HEK293T (cell line): Measurements from ENCODE around the gene WRNIP1.

Experiments used
- CTCF ChIA-PET: fragments of 350-600 bp; formaldehyde crosslinking; extraction: SDS; loops from one replicate; lab custom pipeline; 2021; ENCODE audit warnings: antibody characterized with exemption, inconsistent platforms; lab: Yijun Ruan, JAX
- POLR2A ChIA-PET: fragments of 350-600 bp; formaldehyde crosslinking; extraction: SDS; loops from one replicate; lab custom pipeline; 2020; ENCODE audit warnings: antibody characterized with exemption, inconsistent platforms; lab: Yijun Ruan, JAX
- DNase-seq: peaks from one replicate; pipeline ENCODE4 v3.0.0; 2012; ENCODE audit warnings: mixed read lengths; ENCODE audit errors: extremely low spot score
- ARNT ChIP-seq: fragments of 450-650 bp; IDR thresholded peaks from 2 replicates; pipeline ENCODE4 v1.6.1; 2017; ENCODE audit warnings: mild to moderate bottlenecking
- BHLHE40 ChIP-seq: fragments of 450-650 bp; IDR thresholded peaks from 2 replicates; pipeline ENCODE4 v1.6.1; 2016; ENCODE audit warnings: mild to moderate bottlenecking, moderate library complexity, borderline replicate concordance
- CTBP1 ChIP-seq: fragments of 450-650 bp; IDR thresholded peaks from 2 replicates; pipeline ENCODE4 v1.6.1; 2016; ENCODE audit warnings: borderline replicate concordance
- ELF4 ChIP-seq: fragments of 450-650 bp; IDR thresholded peaks from 2 replicates; pipeline ENCODE4 v1.6.1; 2017; ENCODE audit warnings: antibody characterized with exemption
- FOXA1 ChIP-seq: fragments of 450-650 bp; IDR thresholded peaks from 2 replicates; pipeline ENCODE4 v1.6.1; 2016; ENCODE audit warnings: mild to moderate bottlenecking
- FOXK2 ChIP-seq: fragments of 450-650 bp; IDR thresholded peaks from 2 replicates; pipeline ENCODE4 v1.6.1; 2016; ENCODE audit warnings: mild to moderate bottlenecking
- FOXM1 ChIP-seq: fragments of 450-650 bp; IDR thresholded peaks from 2 replicates; pipeline ENCODE4 v1.6.1; 2017; ENCODE audit warnings: mild to moderate bottlenecking, borderline replicate concordance
- HDGF ChIP-seq: fragments of 450-650 bp; IDR thresholded peaks from 2 replicates; pipeline ENCODE4 v1.6.1; 2017; ENCODE audit warnings: antibody characterized with exemption, borderline replicate concordance
- L3MBTL2 ChIP-seq: fragments of 450-650 bp; conservative IDR thresholded peaks from 2 replicates; pipeline ENCODE4 v1.6.1; 2016; ENCODE audit warnings: mild to moderate bottlenecking
- LEF1 ChIP-seq: fragments of 450-650 bp; IDR thresholded peaks from 2 replicates; pipeline ENCODE4 v1.6.1; 2017; ENCODE audit warnings: mild to moderate bottlenecking, borderline replicate concordance
- NFRKB ChIP-seq: fragments of 450-650 bp; IDR thresholded peaks from 2 replicates; pipeline ENCODE4 v1.6.1; 2016; ENCODE audit warnings: mild to moderate bottlenecking, moderate library complexity
- PKNOX1 ChIP-seq: fragments of 450-650 bp; IDR thresholded peaks from 2 replicates; pipeline ENCODE4 v1.6.1; 2016
- SP1 ChIP-seq: fragments of 450-650 bp; IDR thresholded peaks from 2 replicates; pipeline ENCODE4 v1.6.1; 2017
- SUZ12 ChIP-seq: fragments of 450-650 bp; IDR thresholded peaks from 2 replicates; pipeline ENCODE4 v1.6.1; 2016; ENCODE audit warnings: mild to moderate bottlenecking
- TARDBP ChIP-seq: fragments of 450-650 bp; IDR thresholded peaks from 2 replicates; pipeline ENCODE4 v1.6.1; 2016
- ZNF384 ChIP-seq: fragments of 450-650 bp; IDR thresholded peaks from 2 replicates; pipeline ENCODE4 v1.6.1; 2016

WRNIP1 gene

GRCh38 chr6:2786269-2786668, 21.1 kb downstream of the WRNIP1 start:
- no peak for TF ChIP-seq HDGF
- TF ChIP-seq ZNF384 = no peak
- no peak for TF ChIP-seq ARNT
- TF ChIP-seq PKNOX1 = no peak
- no peak for TF ChIP-seq L3MBTL2
- TF ChIP-seq TARDBP = no peak
- no peak for TF ChIP-seq NFRKB
- no peak for TF ChIP-seq SUZ12
- TF ChIP-seq ELF4 = no peak
- DNase-seq = no peak
- POLR2A ChIA-PET = no interaction called here
- CTCF ChIA-PET = no interaction called here

GRCh38 chr6:2790588-2791449, 25.6 kb downstream of the WRNIP1 start:
- CTCF ChIA-PET = interaction anchor here (0.6 to 1.8 kb wide), 23 partner anchors 9 to 206 kb away, joined by 3 to 14 read pairs (median 4); partner anchors contain the start of gene SERPINB1
- POLR2A ChIA-PET = interaction anchor here (1.0 to 1.3 kb wide), 4 partner anchors 21 to 198 kb away, joined by 3 to 5 read pairs (median 4); partner anchors contain the start of gene SERPINB1
- TF ChIP-seq PKNOX1 (peak; percentile 71), ZNF384 (no peak)

GRCh38 chr6:2791450-2791974, 26.3 kb downstream of the WRNIP1 start:
- CTCF ChIA-PET = interaction anchor here (0.6 to 1.8 kb wide), 23 partner anchors 9 to 205 kb away, joined by 3 to 14 read pairs (median 4); partner anchors contain the start of gene SERPINB1
- POLR2A ChIA-PET = interaction anchor here (0.5 to 1.3 kb wide), 5 partner anchors 21 to 197 kb away, joined by 3 to 5 read pairs (median 4); partner anchors contain the start of genes SERPINB1 and WRNIP1
- no peak for DNase-seq
- TF ChIP-seq BHLHE40 (no peak), ELF4 (no peak), ZNF384 (no peak), L3MBTL2 (no peak), HDGF (no peak)

More at GRCh38 chr6:2790588-2791449, 25.6 kb downstream of the WRNIP1 start:
- DNase-seq = peak; percentile 72

- ChIA-PET POLR2A (no interaction called here), CTCF (interaction anchor here (1.0 to 1.8 kb wide), 7 partner anchors 8 to 160 kb away, joined by 3 to 6 read pairs (median 4); no protein-coding TSS in a partner anchor)
- DNase-seq = no peak
- TF ChIP-seq HDGF (no peak), FOXK2 (no peak), LEF1 (no peak), NFRKB (no peak), BHLHE40 (no peak), L3MBTL2 (no peak), ARNT (no peak), FOXA1 (no peak), ZNF384 (no peak), SP1 (no peak), ELF4 (no peak), CTBP1 (no peak)
These were observed 27.3 kb downstream of the WRNIP1 start for GRCh38 chr6:2792330-2793110.

GRCh38 chr6:2793534-2794151, 28.4 kb downstream of the WRNIP1 start:
- POLR2A ChIA-PET = no interaction called here
- no peak for DNase-seq
- TF ChIP-seq FOXA1 = no peak
- no peak for TF ChIP-seq LEF1
- TF ChIP-seq CTBP1 = no peak
- TF ChIP-seq ARNT = no peak
- no peak for TF ChIP-seq SUZ12
- TF ChIP-seq NFRKB = no peak
- no peak for TF ChIP-seq ELF4
- TF ChIP-seq FOXK2 = no peak
- no peak for TF ChIP-seq ZNF384
- TF ChIP-seq PKNOX1 = no peak
- TF ChIP-seq SP1 = no peak
- TF ChIP-seq FOXM1 = no peak
- TF ChIP-seq TARDBP = no peak
- no peak for TF ChIP-seq L3MBTL2
- CTCF ChIA-PET = interaction anchor here (0.7 kb wide), 1 partner anchor 60 kb away, joined by 3 read pairs; no protein-coding TSS in a partner anchor
